NOMO-1 treated with DMSO at 0.1 percent for 48 hours (cell line): ENCODE results near the gene DPH1.
A peak's percentile ranks its signal among the peaks of the same experiment; 100 is the strongest.

Experiments
- DNase-seq: peaks from one replicate; lab custom pipeline; 2025; ENCODE audit not compliant: unreplicated experiment; lab: John Stamatoyannopoulos, UW

DPH1 gene

DNA sequence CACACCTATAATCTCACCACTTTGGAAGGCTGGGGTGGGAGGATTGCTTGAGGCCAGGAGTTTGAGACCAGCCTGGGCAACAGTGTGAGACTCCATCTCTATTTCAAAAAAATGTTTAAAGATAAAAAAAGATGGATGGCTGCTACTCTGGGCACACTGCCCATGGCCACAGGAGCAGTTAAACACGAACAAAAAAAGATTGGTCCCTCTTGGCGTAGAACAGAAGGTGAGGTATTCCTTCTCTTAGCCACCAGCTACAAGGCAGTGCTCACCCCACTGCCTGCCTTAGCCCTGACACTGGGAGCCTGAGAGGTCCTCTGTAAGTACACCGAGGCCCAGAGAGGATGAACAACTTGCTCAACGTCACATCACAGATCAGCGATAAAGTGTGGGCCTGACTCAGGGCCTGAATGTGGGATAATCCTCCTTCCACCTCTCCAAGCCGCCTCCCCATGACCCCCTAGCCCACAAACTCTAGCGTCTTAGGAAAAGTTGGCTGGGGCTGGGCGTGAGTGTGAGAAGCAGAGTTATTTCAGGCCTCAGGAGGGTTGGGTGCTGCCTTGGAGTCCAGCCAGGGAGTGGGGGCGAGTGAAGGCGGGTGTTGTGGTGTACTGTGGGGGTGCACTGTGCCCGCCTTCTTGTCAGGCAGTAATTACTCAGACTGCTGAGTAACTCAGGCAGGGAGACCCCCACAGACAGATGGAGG, 2.3 kb upstream of the DPH1 start:
- DNase-seq, result no peak

- no peak for DNase-seq
These were observed 1.7 kb upstream of the DPH1 start for GRCh38 chr17:2028234-2028614.

GRCh38 chr17:2028737-2029136, 1.2 kb upstream of the DPH1 start:
- no peak for DNase-seq

- no peak for DNase-seq
These were observed 818 bp downstream of the DPH1 start for GRCh38 chr17:2030779-2031163.

DNA sequence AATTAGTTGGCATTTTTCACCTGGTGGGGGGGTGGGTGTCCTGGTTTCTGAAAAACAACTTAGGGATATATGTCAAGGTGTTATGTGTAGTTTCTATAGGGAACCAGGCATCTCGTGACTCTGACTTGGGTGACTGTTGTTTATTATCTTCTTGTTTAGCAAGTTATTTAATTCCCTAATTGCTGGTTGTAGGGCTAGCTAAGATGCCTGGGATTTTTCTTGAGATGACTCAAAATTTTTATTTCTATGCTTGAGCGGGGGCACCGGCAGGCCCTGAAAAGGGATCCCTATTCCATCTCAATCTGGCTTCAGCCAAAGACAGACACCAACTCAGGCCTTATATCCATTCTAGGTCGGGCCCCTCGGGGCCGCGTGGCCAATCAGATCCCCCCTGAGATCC, 3.2 kb downstream of the DPH1 start:
- no peak for DNase-seq

DNA sequence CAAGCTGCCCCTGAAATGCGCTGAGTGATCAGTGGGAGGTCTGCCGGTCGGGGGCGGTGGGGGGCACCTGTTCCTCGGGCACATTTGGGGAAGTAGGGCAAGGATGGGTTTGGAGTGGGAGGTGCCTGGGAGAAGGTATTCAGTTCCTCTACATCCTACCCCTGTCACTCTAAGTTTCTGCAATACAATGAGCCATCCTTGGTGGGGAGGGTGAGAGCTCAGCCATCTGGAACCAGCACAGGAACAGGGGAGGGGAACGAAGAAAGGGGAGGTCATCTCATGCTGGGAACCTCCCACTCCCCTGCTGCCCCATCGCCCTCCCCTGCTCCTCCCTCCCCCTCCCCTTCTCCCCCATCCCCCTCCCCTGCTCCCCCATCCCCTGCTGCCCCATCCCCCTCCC, 4.2 kb downstream of the DPH1 start:
- DNase-seq, result no peak

GRCh38 chr17:2034806-2035540, 5.0 kb downstream of the DPH1 start:
- no peak for DNase-seq

- DNase-seq, result no peak
These were observed 5.9 kb downstream of the DPH1 start for GRCh38 chr17:2035541-2036488.

GRCh38 chr17:2037155-2037554, 7.2 kb downstream of the DPH1 start:
- DNase-seq, result no peak

DNA sequence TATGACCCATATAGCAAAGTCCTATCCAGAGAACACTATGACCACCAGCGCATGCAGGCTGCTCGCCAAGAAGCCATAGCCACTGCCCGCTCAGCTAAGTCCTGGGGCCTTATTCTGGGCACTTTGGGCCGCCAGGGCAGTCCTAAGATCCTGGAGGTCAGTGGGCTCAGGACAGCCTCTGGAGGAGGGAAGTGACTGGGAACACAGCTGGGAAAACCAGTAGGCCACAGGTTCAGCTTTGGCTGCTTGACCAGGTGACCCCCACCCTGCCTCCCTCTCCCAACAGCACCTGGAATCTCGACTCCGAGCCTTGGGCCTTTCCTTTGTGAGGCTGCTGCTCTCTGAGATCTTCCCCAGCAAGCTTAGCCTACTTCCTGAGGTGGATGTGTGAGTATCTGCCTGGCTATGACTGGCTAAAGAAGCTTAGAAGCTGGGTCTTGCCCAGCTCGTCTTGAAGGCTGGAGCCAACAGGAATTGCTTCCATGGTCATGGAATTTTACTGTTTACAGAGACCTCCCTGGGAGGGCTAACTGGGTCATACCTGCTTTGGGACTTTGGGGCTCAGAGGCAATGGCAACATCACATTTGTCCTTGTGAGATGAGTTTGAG, 10.4 kb downstream of the DPH1 start:
- no peak for DNase-seq

GRCh38 chr17:2040942-2041560, 11.1 kb downstream of the DPH1 start:
- no peak for DNase-seq

DNA sequence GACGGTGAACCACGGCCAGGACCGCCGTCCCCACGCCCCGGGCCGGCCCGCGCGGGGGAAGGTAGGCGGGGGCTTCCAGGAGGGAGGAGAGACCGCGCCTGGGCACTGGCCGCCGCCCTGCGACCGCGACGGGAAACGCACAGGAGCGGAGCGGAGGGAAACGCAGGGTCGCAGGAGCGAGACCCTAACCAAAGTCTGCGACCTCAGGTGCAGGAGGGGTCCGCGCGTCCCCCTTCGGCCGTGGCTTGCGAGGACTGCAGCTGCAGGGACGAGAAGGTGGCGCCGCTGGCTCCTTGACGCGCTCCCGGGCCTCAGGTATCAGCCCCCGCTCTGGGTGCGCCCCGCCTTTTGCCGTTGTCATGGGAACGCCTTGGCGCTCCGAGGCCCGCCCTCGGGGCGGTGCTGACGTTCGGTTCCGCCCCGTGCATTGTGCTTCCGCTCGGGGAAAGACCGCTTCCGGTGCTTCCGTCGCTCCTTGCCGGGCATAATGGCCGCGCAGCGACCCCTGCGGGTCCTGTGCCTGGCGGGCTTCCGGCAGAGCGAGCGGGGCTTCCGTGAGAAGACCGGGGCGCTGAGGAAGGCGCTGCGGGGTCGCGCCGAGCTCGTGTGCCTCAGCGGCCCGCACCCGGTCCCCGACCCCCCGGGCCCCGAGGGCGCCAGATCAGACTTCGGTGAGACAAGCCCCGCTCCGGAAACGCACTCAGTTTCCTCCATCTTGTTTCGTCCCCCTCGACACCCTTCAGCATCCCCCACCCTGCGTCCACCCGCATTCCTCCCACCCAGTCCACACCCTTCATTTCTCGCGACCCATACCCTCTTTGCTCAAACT, 11.8 kb downstream of the DPH1 start, which contains the start of gene OVCA2:
Gene OVCA2, plus strand, starts transcription at position 462 of the 829 bp plus-strand sequence. Its CDS starts 26 bp downstream, at position 488.
- peak; percentile 85 for DNase-seq

DNA sequence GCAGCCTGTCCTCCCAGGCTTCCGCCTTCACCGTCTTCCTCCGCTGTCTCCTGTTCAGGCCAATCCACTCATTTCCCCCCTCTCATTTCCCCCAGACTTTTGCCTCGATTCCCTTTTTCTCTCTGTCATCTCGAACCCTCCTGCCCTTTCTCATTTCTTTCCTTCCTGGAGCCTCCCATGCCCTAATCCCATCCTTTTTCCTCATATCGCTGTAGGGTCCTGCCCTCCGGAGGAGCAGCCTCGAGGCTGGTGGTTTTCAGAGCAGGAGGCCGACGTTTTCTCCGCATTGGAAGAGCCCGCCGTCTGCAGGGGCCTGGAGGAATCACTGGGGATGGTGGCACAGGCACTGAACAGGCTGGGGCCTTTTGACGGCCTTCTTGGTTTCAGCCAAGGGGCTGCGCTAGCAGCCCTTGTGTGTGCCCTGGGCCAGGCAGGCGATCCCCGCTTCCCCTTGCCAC, 12.5 kb downstream of the DPH1 start:
- no peak for DNase-seq

GRCh38 chr17:2042933-2043332, 13.0 kb downstream of the DPH1 start:
- no peak for DNase-seq

- no peak for DNase-seq
These were observed 13.8 kb downstream of the DPH1 start for GRCh38 chr17:2043785-2044184.

DNA sequence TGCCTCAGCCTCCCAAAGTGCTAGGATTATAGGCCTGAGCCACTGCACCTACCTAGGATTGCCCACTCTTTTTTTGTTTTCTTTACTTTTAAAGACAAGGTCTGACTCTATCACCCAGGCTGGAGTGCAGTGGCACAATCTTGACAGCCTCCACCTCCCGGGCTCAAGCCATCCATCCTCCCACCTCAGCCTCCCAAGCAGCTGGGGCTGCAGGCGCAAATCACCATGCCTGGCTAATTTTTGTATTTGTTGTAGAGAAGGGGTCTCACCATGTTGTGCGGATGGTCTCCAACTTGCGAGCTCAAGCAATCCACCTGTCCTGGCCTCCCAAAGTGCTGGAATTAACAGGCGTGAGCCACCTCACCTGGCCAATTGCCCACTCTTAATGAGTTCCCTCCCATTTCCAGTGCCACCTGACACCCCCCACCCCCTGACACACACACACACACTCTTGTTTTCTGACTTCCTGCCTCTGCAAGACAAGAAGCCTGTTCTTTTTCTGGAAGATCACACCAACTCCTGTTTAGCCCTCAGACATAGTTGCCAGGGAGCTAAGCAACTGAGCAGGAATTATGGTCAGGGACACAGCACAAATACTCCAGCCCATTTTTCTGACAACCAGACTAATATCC, 14.4 kb downstream of the DPH1 start:
- no peak for DNase-seq

GRCh38 chr17:2047590-2047989, 17.6 kb downstream of the DPH1 start:
- DNase-seq, result no peak

DNA sequence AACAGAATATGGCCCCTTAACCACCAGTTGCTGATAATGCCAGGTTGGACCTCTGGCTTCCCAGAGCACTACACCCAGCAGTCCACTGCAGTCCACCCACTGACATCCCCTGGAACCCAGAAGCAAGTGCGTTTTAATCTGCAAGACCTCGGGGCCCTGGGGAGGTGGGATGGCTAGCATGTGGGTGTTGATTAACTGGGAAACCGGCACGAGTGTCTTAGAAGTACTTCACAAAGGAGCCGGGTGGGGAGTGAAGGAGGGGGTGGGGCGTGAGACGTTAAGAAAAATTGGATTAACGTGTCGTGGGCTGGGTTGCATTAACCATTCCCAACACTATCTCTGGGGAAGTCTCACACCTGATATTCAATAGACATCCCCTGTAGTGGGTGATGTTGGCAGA, 18.9 kb downstream of the DPH1 start:
- no peak for DNase-seq
